ENCODE data around the gene KLF15. TPM values are rescaled to one million over a fixed set of nuclear protein-coding genes. Genes with fewer than 3 reads are reported as not detected.

KLF15 gene
- total RNA-seq, 3 donors from 2014 or later (not counting 1 experiment from before 2014, with no cell fraction given) = 0.23 to 0.38 (median 0.36) TPM

GRCh38 chr3:126304291-126304690, 52.9 kb downstream of the KLF15 start:
- H3K9me3 ChIP-seq (ENCODE audit: control insufficient read depth, insufficient read depth, low read length) = peaks cover 4% of the 10 kb centered on the region
- no peak overlapping the region for H3K27ac Mint-ChIP-seq
- no peak for ATAC-seq
- WGBS (ENCODE audit: insufficient coverage) = 91% methylated on average over 3 of the region's 3 CpGs
- no peak for TF ChIP-seq CTCF (IDR thresholded peaks at IDR 0.05)
- H3K4me3 ChIP-seq (ENCODE audit: low read length) = no peak overlapping the region
- DNase-seq = no peak
- H3K36me3 Mint-ChIP-seq = peaks cover 12% of the 10 kb centered on the region
- peaks cover 12 to 20% of the 10 kb centered on the region in 2 donors for H3K27me3 Mint-ChIP-seq (ENCODE audit: low read depth in 2 of 2)
- H3K4me3 Mint-ChIP-seq = no peak overlapping the region
- H3K9me3 Mint-ChIP-seq = peaks cover 5 to 13% of the 10 kb centered on the region in 2 donors
- intact Hi-C loops (cut with micrococcal nuclease) = no loop called here
- no peaks in the 10 kb centered on the region for H3K36me3 ChIP-seq (ENCODE audit: control insufficient read depth, insufficient read depth, low read length)
- H3K4me1 Mint-ChIP-seq = peaks cover 0 to 5% of the 10 kb centered on the region in 2 donors
- H3K4me1 ChIP-seq (ENCODE audit: control insufficient read depth, insufficient read depth, low read length) = no peaks in the 10 kb centered on the region
- no peak overlapping the region for H3K27ac ChIP-seq (ENCODE audit: low read length)
- no peaks in the 10 kb centered on the region for H3K27me3 ChIP-seq (ENCODE audit: control insufficient read depth, insufficient read depth, low read length)

GRCh38 chr3:126303272-126303671, 53.9 kb downstream of the KLF15 start:
- no peaks in the 10 kb centered on the region for H3K4me1 Mint-ChIP-seq
- intact Hi-C loops (cut with micrococcal nuclease) = no loop called here
- Histone ChIP-seq H3K9me3 (ENCODE audit: control insufficient read depth, insufficient read depth, low read length) (peaks cover 4% of the 10 kb centered on the region), H3K4me1 (ENCODE audit: control insufficient read depth, insufficient read depth, low read length) (no peaks in the 10 kb centered on the region), H3K27ac (ENCODE audit: low read length) (no peak overlapping the region), H3K4me3 (ENCODE audit: low read length) (no peak overlapping the region), H3K36me3 (ENCODE audit: control insufficient read depth, insufficient read depth, low read length) (no peaks in the 10 kb centered on the region), H3K27me3 (ENCODE audit: control insufficient read depth, insufficient read depth, low read length) (no peaks in the 10 kb centered on the region)
- peaks cover 12 to 20% of the 10 kb centered on the region in 2 donors for H3K27me3 Mint-ChIP-seq (ENCODE audit: low read depth in 2 of 2)
- ATAC-seq = no peak
- no peak overlapping the region for H3K27ac Mint-ChIP-seq
- no peak overlapping the region for H3K4me3 Mint-ChIP-seq
- TF ChIP-seq CTCF (IDR thresholded peaks at IDR 0.05) = no peak
- no peak for DNase-seq
- H3K9me3 Mint-ChIP-seq = peaks cover 5 to 13% of the 10 kb centered on the region in 2 donors
- H3K36me3 Mint-ChIP-seq = peaks cover 12% of the 10 kb centered on the region

- Mint-ChIP-seq H3K27ac (no peak overlapping the region), H3K36me3 (peaks cover 12% of the 10 kb centered on the region), H3K27me3 (ENCODE audit: low read depth in 2 of 2) (peaks cover 11 to 20% of the 10 kb centered on the region in 2 donors), H3K4me1 (no peaks in the 10 kb centered on the region), H3K4me3 (no peak overlapping the region), H3K9me3 (peaks cover 5 to 13% of the 10 kb centered on the region in 2 donors)
- no peaks in the 10 kb centered on the region for H3K27me3 ChIP-seq (ENCODE audit: control insufficient read depth, insufficient read depth, low read length)
- WGBS (ENCODE audit: insufficient coverage) = 92% methylated on average over 15 of the region's 15 CpGs
- H3K4me3 ChIP-seq (ENCODE audit: low read length) = no peak overlapping the region
- H3K27ac ChIP-seq (ENCODE audit: low read length) = no peak overlapping the region
- ATAC-seq (no peak), DNase-seq (no peak)
- TF ChIP-seq CTCF (IDR thresholded peaks at IDR 0.05) = no peak
- intact Hi-C loops (cut with micrococcal nuclease) = no loop called here
- peaks cover 4% of the 10 kb centered on the region for H3K9me3 ChIP-seq (ENCODE audit: control insufficient read depth, insufficient read depth, low read length)
- no peaks in the 10 kb centered on the region for H3K4me1 ChIP-seq (ENCODE audit: control insufficient read depth, insufficient read depth, low read length)
- no peaks in the 10 kb centered on the region for H3K36me3 ChIP-seq (ENCODE audit: control insufficient read depth, insufficient read depth, low read length)
Measured at GRCh38 chr3:126300761-126301481, 56.3 kb downstream of the KLF15 start.
